ENCODE measurements around the gene OR5T2.

- TF ChIP-seq EZH2 (IDR thresholded peaks at IDR 0.05) = no peak
- TF ChIP-seq EZH2phosphoT487 (IDR thresholded peaks at IDR 0.05; ENCODE audit: borderline replicate concordance) = no peak
- TF ChIP-seq, protein P1, sequence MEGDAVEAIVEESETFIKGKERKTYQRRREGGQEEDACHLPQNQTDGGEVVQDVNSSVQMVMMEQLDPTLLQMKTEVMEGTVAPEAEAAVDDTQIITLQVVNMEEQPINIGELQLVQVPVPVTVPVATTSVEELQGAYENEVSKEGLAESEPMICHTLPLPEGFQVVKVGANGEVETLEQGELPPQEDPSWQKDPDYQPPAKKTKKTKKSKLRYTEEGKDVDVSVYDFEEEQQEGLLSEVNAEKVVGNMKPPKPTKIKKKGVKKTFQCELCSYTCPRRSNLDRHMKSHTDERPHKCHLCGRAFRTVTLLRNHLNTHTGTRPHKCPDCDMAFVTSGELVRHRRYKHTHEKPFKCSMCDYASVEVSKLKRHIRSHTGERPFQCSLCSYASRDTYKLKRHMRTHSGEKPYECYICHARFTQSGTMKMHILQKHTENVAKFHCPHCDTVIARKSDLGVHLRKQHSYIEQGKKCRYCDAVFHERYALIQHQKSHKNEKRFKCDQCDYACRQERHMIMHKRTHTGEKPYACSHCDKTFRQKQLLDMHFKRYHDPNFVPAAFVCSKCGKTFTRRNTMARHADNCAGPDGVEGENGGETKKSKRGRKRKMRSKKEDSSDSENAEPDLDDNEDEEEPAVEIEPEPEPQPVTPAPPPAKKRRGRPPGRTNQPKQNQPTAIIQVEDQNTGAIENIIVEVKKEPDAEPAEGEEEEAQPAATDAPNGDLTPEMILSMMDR (IDR thresholded peaks at IDR 0.05 in 2 of 3, conservative IDR thresholded peaks at IDR 0.05 in 1 of 3; ENCODE audit: borderline replicate concordance in 1 of 3, insufficient read depth in 1 of 3, low read depth in 2 of 3, low read length in 2 of 3) = no peak
- TF ChIP-seq, protein P2, sequence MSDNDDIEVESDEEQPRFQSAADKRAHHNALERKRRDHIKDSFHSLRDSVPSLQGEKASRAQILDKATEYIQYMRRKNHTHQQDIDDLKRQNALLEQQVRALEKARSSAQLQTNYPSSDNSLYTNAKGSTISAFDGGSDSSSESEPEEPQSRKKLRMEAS (IDR thresholded peaks at IDR 0.05) = no peak
- no peak for TF ChIP-seq POLR2A (IDR thresholded peaks at IDR 0.05; ENCODE audit: borderline replicate concordance, extremely low read depth, insufficient read depth, insufficient read length)
These were observed 17.9 kb upstream of the OR5T2 start, which contains the start of gene OR5T3 for GRCh38 chr11:56251954-56252353.

All from HCT116 (cell line).